IPS-20b (cell line): ENCODE measurements around the gene TXNDC5.

Experiments
- H3K27ac ChIP-seq: one replicate; pipeline ENCODE4 v1.5.1; 2013; ENCODE audit warnings: low read length
- H3K27me3 ChIP-seq: 2 replicates; pipeline ENCODE4 v1.6.1; 2013; ENCODE audit warnings: mild to moderate bottlenecking, low read length, inconsistent platforms; ENCODE audit not compliant: insufficient read depth
- H3K36me3 ChIP-seq: 2 replicates; pipeline ENCODE4 v1.6.1; 2013; ENCODE audit warnings: low read depth, mild to moderate bottlenecking, inconsistent platforms, low read length, moderate library complexity; ENCODE audit not compliant: insufficient read depth
- H3K4me1 ChIP-seq: 2 replicates; pipeline ENCODE4 v1.6.1; 2013; ENCODE audit warnings: mild to moderate bottlenecking, control low read depth, inconsistent platforms, low read length, moderate library complexity; ENCODE audit not compliant: insufficient read depth
- H3K4me3 ChIP-seq: 2 replicates; pipeline ENCODE4 v1.5.1; 2013; ENCODE audit warnings: mild to moderate bottlenecking, low read length, inconsistent platforms
- H3K9ac ChIP-seq: 2 replicates; pipeline ENCODE4 v1.6.1; 2013; ENCODE audit warnings: low read depth, mild to moderate bottlenecking, inconsistent platforms, low read length, moderate library complexity
- H3K9me3 ChIP-seq: 2 replicates; pipeline ENCODE4 v1.6.1; 2013; ENCODE audit warnings: mild to moderate bottlenecking, low read depth, low read length, inconsistent platforms; ENCODE audit not compliant: insufficient read depth

The TXNDC5 gene

DNA sequence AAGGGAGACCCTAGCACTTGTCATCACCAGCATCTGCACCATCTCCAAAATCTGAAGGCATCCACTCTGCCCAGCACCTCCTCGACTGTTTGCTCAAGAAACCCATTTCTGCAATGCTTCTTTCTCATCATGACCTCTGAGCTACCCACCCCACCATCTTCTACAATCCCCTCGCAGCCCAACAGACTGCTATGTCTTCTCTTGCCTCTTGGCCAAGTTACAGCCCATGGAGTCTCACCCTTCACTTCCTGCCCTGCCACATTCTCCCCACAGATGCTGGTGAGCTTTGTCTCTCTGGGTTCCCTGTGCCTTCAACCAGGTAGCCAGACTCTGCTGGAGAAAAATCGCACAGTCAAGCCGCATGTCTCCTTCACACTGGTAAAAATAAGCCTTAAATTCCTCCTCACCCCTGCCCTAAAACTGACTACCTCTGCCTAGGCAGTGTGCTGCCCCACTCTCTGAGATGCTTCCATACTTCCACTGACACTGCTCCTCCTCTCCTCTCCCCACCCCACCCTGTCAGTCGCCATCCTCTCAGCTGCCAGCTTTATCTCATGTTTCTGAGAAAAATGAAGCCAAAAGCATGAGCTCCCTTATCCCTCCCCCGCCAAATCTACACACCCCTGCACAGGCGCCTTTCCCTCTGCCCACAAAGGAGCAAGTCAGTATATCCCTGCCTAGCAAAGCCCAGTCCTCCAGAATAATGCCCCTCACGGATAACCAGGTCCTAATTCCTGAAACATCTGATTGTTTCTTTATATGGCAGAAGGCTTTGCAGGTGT is 2.3 kb upstream of the TXNDC5 start:
- H3K27me3 ChIP-seq, result peaks cover 43% of the 10 kb centered on the region
- no peaks in the 10 kb centered on the region for H3K9me3 ChIP-seq
- no peak overlapping the region for H3K27ac ChIP-seq
- H3K4me1 ChIP-seq, result no peaks in the 10 kb centered on the region
- H3K9ac ChIP-seq, result no peak overlapping the region
- H3K4me3 ChIP-seq, result no peak overlapping the region
- H3K36me3 ChIP-seq, result no peaks in the 10 kb centered on the region

GRCh38 chr6:7912024-7912423 is 1.4 kb upstream of the TXNDC5 start:
- Histone ChIP-seq H3K4me1 (no peaks in the 10 kb centered on the region), H3K27ac (no peak overlapping the region), H3K4me3 (no peak overlapping the region), H3K9me3 (no peaks in the 10 kb centered on the region), H3K27me3 (peaks cover 43% of the 10 kb centered on the region), H3K9ac (no peak overlapping the region), H3K36me3 (no peaks in the 10 kb centered on the region)

- Histone ChIP-seq H3K9ac (peak overlapping the region; percentile 78; the same call in 1 of the 2 replicates), H3K27ac (no peak overlapping the region), H3K27me3 (peaks cover 43% of the 10 kb centered on the region), H3K4me1 (no peaks in the 10 kb centered on the region), H3K9me3 (no peaks in the 10 kb centered on the region), H3K4me3 (peak overlapping the region; percentile 84), H3K36me3 (no peaks in the 10 kb centered on the region)
Measured at GRCh38 chr6:7911345-7911725, 747 bp upstream of the TXNDC5 start.

- Histone ChIP-seq H3K27me3 (peaks cover 43% of the 10 kb centered on the region), H3K27ac (no peak overlapping the region), H3K4me3 (peak overlapping the region; percentile 80; the same call in 1 of the 2 replicates), H3K4me1 (no peaks in the 10 kb centered on the region), H3K36me3 (no peaks in the 10 kb centered on the region), H3K9me3 (no peaks in the 10 kb centered on the region), H3K9ac (no peak overlapping the region; the same call in 1 of the 2 replicates)
Measured at GRCh38 chr6:7910298-7910653, 312 bp downstream of the TXNDC5 start.

GRCh38 chr6:7909323-7910276 is 988 bp downstream of the TXNDC5 start:
- Histone ChIP-seq H3K4me3 (peak overlapping the region; percentile 80), H3K4me1 (no peaks in the 10 kb centered on the region), H3K36me3 (peaks cover 4% of the 10 kb centered on the region; the same call in 1 of the 2 replicates), H3K9ac (peak overlapping the region; percentile 82), H3K27me3 (peaks cover 38% of the 10 kb centered on the region), H3K9me3 (no peaks in the 10 kb centered on the region), H3K27ac (no peak overlapping the region)

DNA sequence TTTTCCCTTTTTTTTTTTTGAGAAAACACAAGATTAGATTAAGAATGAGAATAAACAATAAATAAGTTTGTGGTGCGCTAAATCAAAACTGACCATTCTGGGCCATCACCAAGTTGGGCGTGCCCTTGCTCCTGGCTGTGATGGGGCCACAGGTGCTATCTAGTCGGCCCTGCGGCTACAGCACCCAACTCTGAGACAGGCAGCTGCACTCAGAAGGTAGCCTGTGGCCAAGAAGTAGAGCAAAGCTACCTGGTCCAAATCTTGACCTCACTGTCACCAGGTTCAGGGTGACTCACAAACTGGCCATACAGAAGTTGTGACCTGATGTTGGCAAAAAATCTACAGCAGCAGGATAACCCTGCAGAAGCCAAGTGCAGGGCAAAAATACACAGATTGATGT is 3.4 kb downstream of the TXNDC5 start:
- no peak overlapping the region for H3K27ac ChIP-seq
- H3K9ac ChIP-seq, result no peak overlapping the region
- H3K4me3 ChIP-seq, result no peak overlapping the region
- H3K9me3 ChIP-seq, result no peaks in the 10 kb centered on the region
- H3K27me3 ChIP-seq, result peaks cover 14% of the 10 kb centered on the region
- no peaks in the 10 kb centered on the region for H3K4me1 ChIP-seq
- peaks cover 29% of the 10 kb centered on the region for H3K36me3 ChIP-seq

DNA sequence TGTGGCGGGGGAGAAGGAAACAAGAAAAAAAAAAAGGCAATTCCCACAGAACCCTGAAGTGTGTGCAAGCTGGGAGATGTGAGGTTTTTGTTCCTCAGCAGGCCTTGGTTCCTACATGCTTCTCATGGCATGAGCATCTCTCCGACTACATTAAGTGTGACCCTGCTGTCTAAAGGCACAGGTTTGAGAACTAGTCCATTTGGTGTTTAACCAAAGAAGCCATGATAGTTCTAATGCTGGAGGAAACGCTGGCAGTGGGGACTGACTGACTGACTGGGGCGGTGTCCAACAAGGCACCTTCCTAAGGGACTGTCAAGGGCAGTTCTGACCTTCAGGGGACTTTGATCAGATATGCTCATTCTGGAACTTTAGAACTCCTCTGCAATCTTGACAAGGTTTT is 3.8 kb downstream of the TXNDC5 start:
- peaks cover 10% of the 10 kb centered on the region for H3K27me3 ChIP-seq
- no peak overlapping the region for H3K9ac ChIP-seq
- no peak overlapping the region for H3K4me3 ChIP-seq
- H3K36me3 ChIP-seq, result peaks cover 33% of the 10 kb centered on the region
- H3K9me3 ChIP-seq, result no peaks in the 10 kb centered on the region
- H3K27ac ChIP-seq, result no peak overlapping the region
- H3K4me1 ChIP-seq, result no peaks in the 10 kb centered on the region

- Histone ChIP-seq H3K36me3 (peaks cover 46% of the 10 kb centered on the region), H3K9ac (no peak overlapping the region), H3K27me3 (no peaks in the 10 kb centered on the region), H3K27ac (no peak overlapping the region), H3K4me1 (no peaks in the 10 kb centered on the region), H3K9me3 (no peaks in the 10 kb centered on the region), H3K4me3 (no peak overlapping the region)
Measured at GRCh38 chr6:7905416-7905815, 5.2 kb downstream of the TXNDC5 start.

GRCh38 chr6:7904654-7905319 is 5.8 kb downstream of the TXNDC5 start:
- H3K4me3 ChIP-seq, result no peak overlapping the region

DNA sequence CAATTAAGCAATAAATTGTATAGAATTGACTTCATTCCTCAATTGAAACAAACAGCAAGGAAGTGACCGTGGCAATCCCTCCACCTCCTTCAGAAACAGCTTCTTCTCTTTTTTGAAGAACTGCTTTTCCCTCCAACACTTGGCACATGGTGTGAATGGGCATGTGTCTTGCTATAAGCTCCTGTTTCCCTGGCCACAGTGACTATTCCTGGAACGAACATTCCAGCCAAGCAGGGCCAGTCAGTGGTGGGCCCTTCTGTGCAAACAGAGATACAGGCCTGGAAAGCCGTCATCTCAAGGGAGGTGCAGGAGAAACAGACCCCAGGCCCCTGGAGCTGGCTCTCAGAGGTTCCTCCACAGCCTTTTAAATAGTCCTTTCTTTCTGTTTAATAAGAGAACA is 6.9 kb downstream of the TXNDC5 start:
- H3K4me3 ChIP-seq, result no peak overlapping the region
- no peaks in the 10 kb centered on the region for H3K27me3 ChIP-seq
- no peaks in the 10 kb centered on the region for H3K4me1 ChIP-seq
- peaks cover 63% of the 10 kb centered on the region for H3K36me3 ChIP-seq
- no peak overlapping the region for H3K9ac ChIP-seq
- no peaks in the 10 kb centered on the region for H3K9me3 ChIP-seq
- no peak overlapping the region for H3K27ac ChIP-seq

More at GRCh38 chr6:7904654-7905319, 5.8 kb downstream of the TXNDC5 start:
- no peaks in the 10 kb centered on the region for H3K27me3 ChIP-seq
- H3K27ac ChIP-seq, result no peak overlapping the region
- no peak overlapping the region for H3K9ac ChIP-seq
- no peaks in the 10 kb centered on the region for H3K9me3 ChIP-seq
- H3K36me3 ChIP-seq, result peaks cover 52% of the 10 kb centered on the region
- H3K4me1 ChIP-seq, result no peaks in the 10 kb centered on the region

- H3K36me3 ChIP-seq, result peaks cover 72% of the 10 kb centered on the region
- H3K9ac ChIP-seq, result no peak overlapping the region
- no peaks in the 10 kb centered on the region for H3K27me3 ChIP-seq
- no peak overlapping the region for H3K27ac ChIP-seq
- H3K4me3 ChIP-seq, result no peak overlapping the region
- H3K9me3 ChIP-seq, result no peaks in the 10 kb centered on the region
- no peaks in the 10 kb centered on the region for H3K4me1 ChIP-seq
Measured at GRCh38 chr6:7902867-7903266, 7.7 kb downstream of the TXNDC5 start.
